ENCODE measurements around the gene HDAC4.
"Not testable (repeated sequence)": the region's sequence is repeated elsewhere in the genome, so short reads cannot be mapped to it uniquely, and the experiment has no call there.

Gene HDAC4

DNA sequence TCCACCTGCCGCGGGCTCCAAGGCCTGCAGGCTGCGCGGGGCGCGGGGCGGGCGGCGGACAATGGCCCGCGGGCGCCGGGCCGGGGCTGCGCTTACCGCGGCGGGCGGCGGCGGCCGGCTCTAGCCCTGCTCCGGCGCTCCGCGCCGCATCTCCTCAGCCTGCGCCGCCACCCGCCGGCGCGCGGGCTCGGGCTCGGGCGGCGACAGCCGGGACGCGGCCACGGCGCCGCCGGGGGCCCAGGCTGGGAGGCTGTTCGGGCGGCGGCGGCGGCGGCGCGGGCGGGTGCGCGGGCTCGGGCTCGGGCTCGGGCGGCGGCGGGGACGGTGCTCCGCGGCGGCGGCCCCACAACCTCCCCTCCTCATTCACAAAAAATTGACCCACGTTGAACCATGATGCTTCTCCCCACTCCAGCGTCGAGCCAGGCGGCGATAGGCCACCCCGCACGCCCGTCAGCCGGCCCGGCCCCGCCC, at the start of gene HDAC4:
Gene HDAC4 (minus strand): TSS at position 425 of the 471 bp plus-strand sequence. CDS start 48,321 bp downstream, outside the sequence.
- in situ Hi-C loops (cut with HindIII; ENCODE audit: low pct_ligation_motif_present, low pct_unique_long_range_greater_than_20kb, low sequenced_read_pairs) = no loop called here
- no peak for DNase-seq

GRCh38 chr2:239449468-239449867, 48.6 kb upstream of the HDAC4 start:
- DNase-seq; in situ Hi-C loops (cut with HindIII; ENCODE audit: low pct_ligation_motif_present, low pct_unique_long_range_greater_than_20kb, low sequenced_read_pairs): not testable (repeated sequence)

DNA sequence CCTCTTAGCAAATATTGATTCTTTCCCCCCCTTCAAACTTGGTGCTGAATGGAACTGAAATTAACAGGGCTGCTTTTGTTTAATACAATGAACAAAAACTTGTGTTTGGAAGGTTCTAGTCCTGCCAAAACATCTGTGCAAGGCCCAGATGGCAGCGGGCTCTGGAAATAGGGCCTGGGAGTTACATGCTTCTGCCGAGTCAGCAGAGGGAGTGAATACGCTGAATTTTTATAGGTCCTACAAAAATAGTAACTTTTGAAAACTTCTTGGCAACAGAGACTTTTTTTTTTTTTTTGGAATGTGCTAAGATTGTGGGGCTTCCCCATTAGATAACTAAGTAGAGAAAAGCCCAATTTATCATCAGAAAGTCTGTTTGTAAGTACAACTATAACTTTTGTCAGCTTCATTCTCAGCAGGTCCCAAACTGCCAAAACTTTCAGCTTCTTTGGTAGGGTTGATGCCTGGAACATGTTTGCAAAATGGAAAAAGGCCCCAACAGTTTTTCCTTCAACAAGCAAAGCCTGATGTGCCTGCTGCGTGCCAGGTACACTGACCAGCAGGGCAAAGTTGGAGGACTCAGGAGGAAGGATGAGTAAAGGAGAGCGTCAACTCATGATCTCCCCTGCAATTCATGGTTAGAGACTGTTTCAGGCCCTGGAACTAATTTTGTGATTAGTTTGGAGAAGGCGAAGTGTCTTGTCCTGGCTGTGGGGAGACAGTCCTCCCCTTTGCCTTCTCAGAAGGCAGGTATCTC, 45.1 kb upstream of the HDAC4 start:
- DNase-seq = no peak
- in situ Hi-C loops (cut with HindIII; ENCODE audit: low pct_ligation_motif_present, low pct_unique_long_range_greater_than_20kb, low sequenced_read_pairs) = no loop called here

GRCh38 chr2:239444626-239445577, 44.1 kb upstream of the HDAC4 start:
- no peak for DNase-seq
- in situ Hi-C loops (cut with HindIII; ENCODE audit: low pct_ligation_motif_present, low pct_unique_long_range_greater_than_20kb, low sequenced_read_pairs) = no loop called here

- DNase-seq = no peak
- in situ Hi-C loops (cut with HindIII; ENCODE audit: low pct_ligation_motif_present, low pct_unique_long_range_greater_than_20kb, low sequenced_read_pairs) = no loop called here
Observed at GRCh38 chr2:239443666-239444567, 43.1 kb upstream of the HDAC4 start.

- no peak for DNase-seq
- in situ Hi-C loops (cut with HindIII; ENCODE audit: low pct_ligation_motif_present, low pct_unique_long_range_greater_than_20kb, low sequenced_read_pairs) = no loop called here
Observed at GRCh38 chr2:239443102-239443620, 42.3 kb upstream of the HDAC4 start.

GRCh38 chr2:239442192-239442591, 41.4 kb upstream of the HDAC4 start:
- DNase-seq = no peak
- in situ Hi-C loops (cut with HindIII; ENCODE audit: low pct_ligation_motif_present, low pct_unique_long_range_greater_than_20kb, low sequenced_read_pairs) = no loop called here

DNA sequence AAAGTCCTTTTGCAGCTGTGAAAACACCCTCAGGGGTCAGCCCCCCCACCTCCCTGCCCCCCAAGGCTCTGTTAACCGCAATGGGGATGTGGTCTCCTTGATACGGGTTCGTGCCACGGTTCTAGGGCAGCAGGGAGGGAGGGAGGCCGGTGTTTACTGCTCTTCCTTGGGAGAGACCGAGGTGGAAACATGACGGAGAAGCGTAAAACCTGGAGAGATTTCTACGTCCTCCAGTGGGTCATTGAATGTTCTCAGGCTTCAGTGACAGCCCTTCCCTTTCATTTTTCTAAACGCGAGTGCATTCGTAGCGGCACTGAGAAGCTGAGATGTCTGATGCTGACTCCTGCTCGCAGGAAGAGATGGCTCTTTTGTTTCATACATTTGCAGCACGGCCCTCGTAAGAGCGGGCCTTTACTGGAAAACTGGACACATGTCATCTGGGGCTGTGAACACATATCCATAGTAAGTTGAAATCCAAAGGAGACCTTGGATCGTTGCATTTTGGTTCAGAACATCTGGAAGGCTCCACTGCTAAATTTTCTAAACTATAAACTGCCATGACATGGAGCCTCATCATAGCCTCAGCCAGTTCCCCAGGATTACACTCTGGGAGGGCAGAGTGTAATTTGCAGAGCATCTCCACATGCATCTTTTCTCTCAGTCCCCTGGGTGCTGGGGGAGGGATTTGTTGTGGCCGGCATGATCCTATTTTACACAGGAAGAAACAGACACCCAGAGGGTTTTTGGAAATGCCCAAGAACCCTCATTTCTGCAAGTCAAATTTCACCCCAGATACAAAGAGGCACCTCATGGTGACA, 40.6 kb upstream of the HDAC4 start:
- no peak for DNase-seq
- in situ Hi-C loops (cut with HindIII; ENCODE audit: low pct_ligation_motif_present, low pct_unique_long_range_greater_than_20kb, low sequenced_read_pairs) = no loop called here

DNA sequence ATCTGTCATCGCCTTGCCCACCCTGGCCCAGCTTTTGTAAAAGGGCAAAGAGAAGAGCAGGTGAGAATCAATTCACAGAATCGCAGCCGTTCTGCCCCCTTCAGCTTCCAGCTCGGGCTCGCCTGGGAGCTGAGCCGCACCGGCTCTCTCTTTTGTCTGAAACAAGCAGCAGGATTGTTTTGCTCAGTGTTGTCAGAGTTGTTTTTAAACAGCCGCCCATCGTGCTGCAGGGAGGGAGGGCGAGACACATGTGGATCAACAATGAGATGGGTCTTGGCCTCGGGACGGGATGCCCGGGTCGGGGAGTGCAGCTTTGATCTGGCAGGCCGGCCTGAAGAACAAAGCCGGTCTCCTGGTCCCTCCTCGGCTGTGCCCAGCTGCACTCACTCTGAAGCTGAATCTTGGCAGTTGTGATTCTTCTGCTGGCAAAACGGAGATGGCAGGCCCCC, 39.7 kb upstream of the HDAC4 start:
- DNase-seq = no peak
- in situ Hi-C loops (cut with HindIII; ENCODE audit: low pct_ligation_motif_present, low pct_unique_long_range_greater_than_20kb, low sequenced_read_pairs) = no loop called here

DNA sequence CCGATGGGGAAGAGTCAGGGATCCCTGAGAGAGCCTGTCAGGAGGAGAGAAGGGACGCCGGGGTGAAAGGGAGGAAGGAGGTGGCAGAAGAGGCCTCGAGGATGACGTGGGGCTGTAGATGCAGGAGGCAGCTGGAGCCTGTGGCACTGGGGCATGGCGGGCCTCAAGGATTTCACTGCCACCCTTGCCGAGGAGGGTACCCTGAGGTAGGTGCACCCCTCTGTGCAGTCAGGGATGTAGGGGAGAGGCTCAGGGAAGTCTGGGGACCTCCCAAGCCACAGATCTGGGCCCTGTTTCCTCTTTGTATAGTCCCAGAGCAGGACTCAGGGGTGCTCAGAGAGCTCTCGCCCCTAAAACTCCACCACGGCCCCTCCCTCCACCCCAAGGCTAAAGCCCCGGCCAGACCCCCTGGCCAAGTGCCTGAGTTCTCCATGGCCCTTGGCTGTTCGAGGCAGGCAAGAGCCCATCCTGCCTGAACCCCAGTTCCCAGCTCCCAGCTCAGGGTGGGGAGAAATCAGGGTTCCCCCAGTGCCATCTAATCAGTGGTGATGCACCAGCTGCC, 39.0 kb upstream of the HDAC4 start:
- DNase-seq = no peak

DNA sequence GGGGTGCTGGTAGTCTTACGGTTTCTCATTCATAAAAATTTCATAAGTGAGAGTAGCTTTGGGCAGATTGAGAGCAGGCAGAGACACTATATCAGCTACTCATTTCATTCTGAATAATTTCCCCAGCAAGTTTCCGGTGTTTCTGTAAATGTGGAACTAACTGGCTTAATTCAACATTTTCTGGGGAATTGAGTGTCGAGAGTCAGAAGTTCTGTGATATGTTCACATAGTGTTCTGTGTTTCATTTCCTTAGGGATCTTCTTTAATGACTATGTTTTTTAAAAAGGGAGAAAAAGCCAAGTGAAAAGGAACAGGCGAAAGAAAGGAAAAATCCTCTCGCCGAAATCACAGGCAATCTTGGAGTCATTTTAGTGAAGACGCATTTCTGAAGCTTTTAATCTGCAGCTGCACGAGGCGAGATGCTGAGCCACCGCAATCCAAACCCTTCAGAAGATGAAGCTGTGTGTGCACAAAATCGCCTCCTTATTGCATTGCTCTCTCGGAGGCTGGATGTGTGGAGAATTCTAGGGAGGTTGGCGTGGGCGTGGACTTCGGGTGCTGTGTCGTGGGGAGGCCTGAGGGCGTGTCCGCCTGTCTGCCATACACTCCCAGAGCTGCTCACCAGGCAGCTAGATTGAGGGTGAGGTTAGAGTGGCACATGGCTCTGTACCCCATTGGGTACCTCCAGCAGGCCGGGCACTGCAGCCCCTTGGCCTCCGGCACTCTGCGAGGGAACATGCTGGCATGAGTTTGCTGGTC, 38.4 kb upstream of the HDAC4 start:
- in situ Hi-C loops (cut with HindIII; ENCODE audit: low pct_ligation_motif_present, low pct_unique_long_range_greater_than_20kb, low sequenced_read_pairs) = no loop called here
- no peak for DNase-seq

More for the DNA sequence above, 39.0 kb upstream of the HDAC4 start:
- in situ Hi-C loops (cut with HindIII; ENCODE audit: low pct_ligation_motif_present, low pct_unique_long_range_greater_than_20kb, low sequenced_read_pairs) = no loop called here

- no peak for DNase-seq
- in situ Hi-C loops (cut with HindIII; ENCODE audit: low pct_ligation_motif_present, low pct_unique_long_range_greater_than_20kb, low sequenced_read_pairs) = no loop called here
Observed at GRCh38 chr2:239438368-239438767, 37.5 kb upstream of the HDAC4 start.

DNA sequence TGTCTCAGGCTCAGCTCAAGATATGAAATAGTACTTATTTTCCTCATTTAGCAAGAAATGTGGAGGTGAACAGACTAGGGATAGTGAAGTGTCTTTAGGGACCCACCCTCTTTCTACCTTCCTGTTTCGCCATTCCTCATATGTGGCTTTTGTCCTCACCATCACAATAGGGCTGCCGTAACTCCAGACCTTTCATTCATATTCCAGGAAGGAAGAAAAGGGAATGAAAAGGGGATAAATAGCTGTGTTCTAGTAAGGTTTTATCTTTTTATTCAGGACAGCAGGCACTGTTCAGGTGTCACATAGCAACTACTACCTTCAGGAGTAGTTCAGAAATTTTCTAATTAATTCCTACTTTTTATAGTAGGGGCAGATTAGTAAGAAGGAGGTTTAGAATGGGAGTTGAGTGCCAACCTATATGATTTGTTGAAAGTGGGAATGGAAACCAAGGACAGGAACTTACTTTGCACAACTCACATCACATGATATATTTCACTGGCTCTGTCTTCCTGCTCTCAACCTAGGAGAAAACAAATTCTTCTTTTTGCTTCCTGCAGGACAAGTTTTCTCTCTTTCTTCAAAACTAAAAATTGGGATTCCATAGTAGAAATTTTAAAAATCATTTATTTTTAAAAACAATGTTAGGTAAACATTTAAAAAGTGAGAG, 36.0 kb upstream of the HDAC4 start:
- no peak for DNase-seq
- in situ Hi-C loops (cut with HindIII; ENCODE audit: low pct_ligation_motif_present, low pct_unique_long_range_greater_than_20kb, low sequenced_read_pairs) = no loop called here

DNA sequence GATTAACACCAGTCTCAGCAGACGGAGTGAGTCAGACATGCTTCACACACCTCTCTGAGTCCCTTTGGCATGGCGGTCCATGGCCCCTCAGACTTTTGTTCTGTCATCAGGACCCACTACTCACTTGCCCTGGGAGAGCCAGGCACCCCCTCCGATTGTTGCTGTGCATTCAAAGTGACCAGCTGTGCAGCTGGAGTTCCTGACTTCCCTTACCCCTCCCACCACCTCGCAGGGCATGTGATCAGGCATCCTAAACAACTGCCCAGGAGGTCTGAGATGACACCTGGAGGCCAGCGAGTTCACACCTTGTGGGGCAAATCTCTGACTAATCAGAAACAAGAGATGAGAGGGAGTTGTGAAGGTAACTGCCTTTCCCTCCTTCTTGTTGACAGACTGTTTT, 35.3 kb upstream of the HDAC4 start:
- in situ Hi-C loops (cut with HindIII; ENCODE audit: low pct_ligation_motif_present, low pct_unique_long_range_greater_than_20kb, low sequenced_read_pairs) = no loop called here

DNA sequence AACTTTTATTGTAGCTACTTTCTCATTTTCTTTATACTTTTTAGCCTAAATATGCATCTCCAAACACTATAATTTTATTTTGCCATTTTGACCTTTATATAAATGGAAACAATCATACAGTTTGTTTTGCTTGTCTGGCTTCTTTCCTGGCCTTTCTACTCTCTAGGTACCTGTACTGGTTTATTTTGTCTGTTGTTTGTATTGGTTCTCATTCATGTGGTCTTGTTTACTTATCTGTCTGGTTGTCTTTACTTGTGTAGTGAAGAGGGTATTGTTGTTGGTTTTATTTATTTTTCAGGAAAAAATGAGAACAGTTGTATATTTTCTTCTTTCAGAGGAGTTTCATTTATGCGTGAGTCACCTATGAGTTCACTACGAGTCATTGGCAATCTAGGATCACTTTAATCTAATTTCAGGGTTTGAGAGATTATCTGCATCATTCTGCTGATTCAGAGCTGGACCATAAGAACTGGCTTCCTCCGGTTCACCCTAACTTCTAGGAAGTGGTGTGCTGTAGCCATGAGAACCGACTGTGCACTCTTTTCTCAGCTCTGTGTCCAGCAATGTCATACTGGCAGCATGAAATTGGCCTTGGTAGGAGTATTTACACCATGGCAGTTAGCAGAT, 33.1 kb upstream of the HDAC4 start:
- in situ Hi-C loops (cut with HindIII; ENCODE audit: low pct_ligation_motif_present, low pct_unique_long_range_greater_than_20kb, low sequenced_read_pairs) = no loop called here
- no peak for DNase-seq

More for the DNA sequence above, 35.3 kb upstream of the HDAC4 start:
- DNase-seq = no peak

- in situ Hi-C loops (cut with HindIII; ENCODE audit: low pct_ligation_motif_present, low pct_unique_long_range_greater_than_20kb, low sequenced_read_pairs) = no loop called here
- DNase-seq = no peak
Observed at GRCh38 chr2:239432174-239432573, 31.4 kb upstream of the HDAC4 start.
